HG03060 (cell line): Measurements from ENCODE around the gene HTT.
"Not testable (repeated sequence)": the region's sequence is repeated elsewhere in the genome, so short reads cannot be mapped to it uniquely, and the experiment has no call there.

Source experiments
- ATAC-seq: cut with Tn5 transposase; IDR thresholded peaks from one replicate; pipeline ENCODE4 v1.9.1; 2021; ENCODE audit warnings: low read depth, moderate number of reproducible peaks; ENCODE audit not compliant: unreplicated experiment

The HTT gene

GRCh38 chr4:3158841-3159240 lies 84.4 kb downstream of the HTT start:
- no peak for ATAC-seq

- no peak for ATAC-seq
These were observed 86.0 kb downstream of the HTT start for GRCh38 chr4:3160438-3160837.

- ATAC-seq, result not testable (repeated sequence)
These were observed 86.6 kb downstream of the HTT start for GRCh38 chr4:3161044-3161443.

GRCh38 chr4:3166434-3166833 lies 92.0 kb downstream of the HTT start:
- ATAC-seq, result not testable (repeated sequence)

GRCh38 chr4:3168029-3168428 lies 93.5 kb downstream of the HTT start:
- no peak for ATAC-seq

- ATAC-seq, result no peak
These were observed 100.2 kb downstream of the HTT start for GRCh38 chr4:3174371-3175338.

- no peak for ATAC-seq
These were observed 102.1 kb downstream of the HTT start for GRCh38 chr4:3176367-3177229.

GRCh38 chr4:3177426-3177825 lies 102.9 kb downstream of the HTT start:
- ATAC-seq, result no peak

- ATAC-seq, result no peak
These were observed 103.4 kb downstream of the HTT start for GRCh38 chr4:3177905-3178304.

GRCh38 chr4:3178351-3178750 lies 103.9 kb downstream of the HTT start:
- no peak for ATAC-seq

- no peak for ATAC-seq
These were observed 104.7 kb downstream of the HTT start for GRCh38 chr4:3179126-3179706.

- no peak for ATAC-seq
These were observed 108.5 kb downstream of the HTT start for GRCh38 chr4:3183008-3183407.

GRCh38 chr4:3184725-3185124 lies 110.2 kb downstream of the HTT start:
- ATAC-seq, result no peak

- ATAC-seq, result no peak
These were observed 112.1 kb downstream of the HTT start for GRCh38 chr4:3186609-3187008.

- no peak for ATAC-seq
These were observed 113.6 kb downstream of the HTT start for GRCh38 chr4:3188118-3188517.

- ATAC-seq, result no peak
These were observed 115.0 kb downstream of the HTT start for GRCh38 chr4:3189459-3189858.

- no peak for ATAC-seq
These were observed 116.1 kb downstream of the HTT start for GRCh38 chr4:3190549-3190948.

GRCh38 chr4:3192188-3192587 lies 117.7 kb downstream of the HTT start:
- ATAC-seq, result no peak

GRCh38 chr4:3192827-3193226 lies 118.3 kb downstream of the HTT start:
- no peak for ATAC-seq

- no peak for ATAC-seq
These were observed 119.2 kb downstream of the HTT start for GRCh38 chr4:3193531-3194203.
